Sigmoid colon (tissue), 7 donors: ENCODE results near the gene SPATS2L. TPM values are rescaled to one million over a fixed set of nuclear protein-coding genes. Genes with fewer than 3 reads are reported as not detected.

Experiments
- DNase-seq: peaks from one replicate; pipeline ENCODE4 v3.0.0-alpha.2; 2019
- H3K27ac ChIP-seq, 4 donors: fragments of 200-600 bp; sonication (generic); one replicate each; pipeline ENCODE4 v1.5.1; 2016 to 2019; ENCODE audit warnings: mild to moderate bottlenecking in 1 of 4
- H3K27me3 ChIP-seq, 3 donors: fragments of 200-600 bp; sonication (generic); one replicate each; pipeline ENCODE4 v1.5.1; 2019; ENCODE audit warnings: mild to moderate bottlenecking in 1 of 3
- H3K36me3 ChIP-seq, 4 donors: fragments of 200-600 bp; sonication (generic); one replicate each; pipeline ENCODE4 v1.5.1; 2016 to 2019
- H3K4me1 ChIP-seq, 4 donors: fragments of 200-600 bp; sonication (generic); one replicate each; pipeline ENCODE4 v1.5.1; 2017 to 2019
- H3K4me3 ChIP-seq, 4 donors: fragments of 200-600 bp; sonication (generic); one replicate each; pipeline ENCODE4 v1.5.1; 2017 to 2019; ENCODE audit warnings: mild to moderate bottlenecking in 2 of 4, moderate library complexity in 1 of 4
- H3K9me3 ChIP-seq, 4 donors: fragments of 200-600 bp in 3 of 4; sonication (generic) in 3 of 4; one replicate each; pipeline versions ENCODE4 v1.5.1 to v1.6.1; 2013 to 2019
- CTCF ChIP-seq, 4 experiments: fragments of 450-650 bp in 3 of 4; fragments of 200-600 bp in 1 of 4; IDR thresholded peaks; one replicate each; pipeline ENCODE4 v1.5.1; 2016 to 2019; ENCODE audit warnings: antibody characterized with exemption in 4 of 4, mild to moderate bottlenecking in 3 of 4, moderate library complexity in 2 of 4
- EP300 ChIP-seq, 4 donors: sonication (generic); formaldehyde crosslinking; IDR thresholded peaks; one replicate each; pipeline ENCODE4 v1.6.1; 2017; ENCODE audit warnings: antibody characterized with exemption in 4 of 4
- POLR2A ChIP-seq, 2 donors: fragments of 450-650 bp; IDR thresholded peaks; one replicate each; pipeline ENCODE4 v1.6.1; 2016; ENCODE audit warnings: antibody characterized with exemption in 2 of 2, mild to moderate bottlenecking in 2 of 2, moderate library complexity in 2 of 2
- POLR2AphosphoS5 ChIP-seq, 4 donors: sonication (generic); formaldehyde crosslinking; IDR thresholded peaks; one replicate each; pipeline ENCODE4 v1.6.1; 2017; ENCODE audit warnings: antibody characterized with exemption in 4 of 4
- WGBS, 2 donors: extraction: QIAGEN DNeasy Blood & Tissue Kit; methylation state at CpG; one replicate each; pipeline ENCODE4 v1.1.7; 2013; 5-methylcytosine and 5-hydroxymethylcytosine counted together
- intact Hi-C: fragments of 100-400 bp; cut with DNase I; formaldehyde crosslinking; loops from one replicate; pipeline ENCODE4 v1.15.1; 2023
- polyA plus RNA-seq, 3 donors: library from polyadenylated mRNA; stranded (reverse); fragments of 200-250 nt; gene quantifications; one replicate each; pipeline ENCODE4 v1.2.3, GENCODE V29; 2013
- total RNA-seq, 4 donors: library from RNA; depleted of rRNA; stranded (reverse); fragments of >200 nt; gene quantifications; one replicate each; pipeline ENCODE4 v1.1.0, GENCODE V29; 2016
- donor health status: healthy with polysubstance abuse.
- donor health status: Bipolar disorder and iron deficiency.
- donor health status: healthy.

SPATS2L gene
- total and polyA plus RNA-seq, 7 donors = 63.5 to 305 (median 104) TPM

GRCh38 chr2:200385063-200385635 lies 78.7 kb downstream of the SPATS2L start:
- no peak for DNase-seq
- 96% methylated on average over 5 of the region's 5 CpGs for WGBS, 2 donors
- TF ChIP-seq CTCF (IDR thresholded peaks at IDR 0.05) (no peak), POLR2A (IDR thresholded peaks at IDR 0.05) (no peak), EP300 (IDR thresholded peaks at IDR 0.05) (no peak), POLR2AphosphoS5 (IDR thresholded peaks at IDR 0.05) (no peak)
- H3K9me3 ChIP-seq = no peaks in the 10 kb centered on the region
- intact Hi-C loops = no loop called here
- peaks cover 0 to 10% (median 6%) of the 10 kb centered on the region in 4 donors for H3K36me3 ChIP-seq
- H3K4me1 ChIP-seq = peaks cover 0 to 25% (median 9%) of the 10 kb centered on the region in 4 donors
- H3K27ac ChIP-seq = no peak overlapping the region
- H3K27me3 ChIP-seq = no peaks in the 10 kb centered on the region
- no peak overlapping the region for H3K4me3 ChIP-seq

- DNase-seq = no peak
- intact Hi-C loops = no loop called here
Measured at GRCh38 chr2:200393191-200393590, 86.7 kb downstream of the SPATS2L start.

GRCh38 chr2:200394045-200394444 lies 87.6 kb downstream of the SPATS2L start:
- peaks cover 3 to 25% (median 8%) of the 10 kb centered on the region in 4 donors for H3K36me3 ChIP-seq
- no peaks in the 10 kb centered on the region for H3K4me1 ChIP-seq
- no peak overlapping the region for H3K27ac ChIP-seq
- no peaks in the 10 kb centered on the region for H3K9me3 ChIP-seq
- DNase-seq = no peak
- no peak for TF ChIP-seq POLR2A (IDR thresholded peaks at IDR 0.05)
- no peak for TF ChIP-seq CTCF (IDR thresholded peaks at IDR 0.05)
- TF ChIP-seq POLR2AphosphoS5 (IDR thresholded peaks at IDR 0.05) = no peak
- TF ChIP-seq EP300 (IDR thresholded peaks at IDR 0.05) = no peak
- intact Hi-C loops = no loop called here
- H3K4me3 ChIP-seq = no peak overlapping the region
- 98% methylated on average over 7 of the region's 7 CpGs for WGBS, 2 donors
- no peaks in the 10 kb centered on the region for H3K27me3 ChIP-seq

More at GRCh38 chr2:200393191-200393590, 86.7 kb downstream of the SPATS2L start:
- no peaks in the 10 kb centered on the region for H3K9me3 ChIP-seq
- no peak overlapping the region for H3K4me3 ChIP-seq
- WGBS, 2 donors = 89 to 95% methylated on average over 2 of the region's 2 CpGs
- no peaks in the 10 kb centered on the region for H3K27me3 ChIP-seq
- peaks cover 3 to 25% (median 8%) of the 10 kb centered on the region in 4 donors for H3K36me3 ChIP-seq
- no peak overlapping the region for H3K27ac ChIP-seq
- TF ChIP-seq EP300 (IDR thresholded peaks at IDR 0.05) (no peak), POLR2A (IDR thresholded peaks at IDR 0.05) (no peak), POLR2AphosphoS5 (IDR thresholded peaks at IDR 0.05) (no peak), CTCF (IDR thresholded peaks at IDR 0.05) (no peak)
- no peaks in the 10 kb centered on the region for H3K4me1 ChIP-seq

GRCh38 chr2:200396781-200397242 lies 90.3 kb downstream of the SPATS2L start:
- Histone ChIP-seq H3K27me3 (no peaks in the 10 kb centered on the region), H3K4me3 (no peak overlapping the region), H3K9me3 (no peaks in the 10 kb centered on the region), H3K36me3 (no peaks in the 10 kb centered on the region), H3K27ac (no peak overlapping the region), H3K4me1 (no peaks in the 10 kb centered on the region)
- 76 to 89% methylated on average over 2 of the region's 2 CpGs for WGBS, 2 donors
- no peak for DNase-seq
- no peak for TF ChIP-seq EP300 (IDR thresholded peaks at IDR 0.05)
- TF ChIP-seq CTCF (IDR thresholded peaks at IDR 0.05) = no peak
- TF ChIP-seq POLR2AphosphoS5 (IDR thresholded peaks at IDR 0.05) = no peak
- intact Hi-C loops = no loop called here

- intact Hi-C loops = no loop called here
- Histone ChIP-seq H3K9me3 (no peaks in the 10 kb centered on the region), H3K27ac (no peak overlapping the region), H3K27me3 (no peaks in the 10 kb centered on the region), H3K36me3 (no peaks in the 10 kb centered on the region), H3K4me3 (no peak overlapping the region), H3K4me1 (no peaks in the 10 kb centered on the region)
- WGBS, 2 donors = 87 to 92% methylated on average over 4 of the region's 4 CpGs
- no peak for DNase-seq
- no peak for TF ChIP-seq CTCF (IDR thresholded peaks at IDR 0.05)
- no peak for TF ChIP-seq POLR2AphosphoS5 (IDR thresholded peaks at IDR 0.05)
- TF ChIP-seq EP300 (IDR thresholded peaks at IDR 0.05) = no peak
- no peak for TF ChIP-seq POLR2A (IDR thresholded peaks at IDR 0.05)
Measured at GRCh38 chr2:200397785-200398184, 91.3 kb downstream of the SPATS2L start.
